Uterus (tissue), 2 donors: Measurements from ENCODE around the gene SLC51B.

ENCODE experiments used
- POLR2A ChIP-seq, 2 donors: fragments of 450-650 bp; IDR thresholded peaks; one replicate each; pipeline ENCODE4 v1.6.1; 2016; ENCODE audit warnings: antibody characterized with exemption in 2 of 2, mild to moderate bottlenecking in 1 of 2, moderate library complexity in 1 of 2
- TF ChIP-seq, protein P1 (sequence below), 4 experiments: fragments of 200-600 bp in 2 of 4; fragments of 450-650 bp in 2 of 4; sonication (generic) in 2 of 4; IDR thresholded peaks; one replicate each; pipeline ENCODE4 v1.5.1; 2016 to 2019; ENCODE audit warnings: antibody characterized with exemption in 4 of 4, mild to moderate bottlenecking in 2 of 4, moderate library complexity in 1 of 4

DNA sequence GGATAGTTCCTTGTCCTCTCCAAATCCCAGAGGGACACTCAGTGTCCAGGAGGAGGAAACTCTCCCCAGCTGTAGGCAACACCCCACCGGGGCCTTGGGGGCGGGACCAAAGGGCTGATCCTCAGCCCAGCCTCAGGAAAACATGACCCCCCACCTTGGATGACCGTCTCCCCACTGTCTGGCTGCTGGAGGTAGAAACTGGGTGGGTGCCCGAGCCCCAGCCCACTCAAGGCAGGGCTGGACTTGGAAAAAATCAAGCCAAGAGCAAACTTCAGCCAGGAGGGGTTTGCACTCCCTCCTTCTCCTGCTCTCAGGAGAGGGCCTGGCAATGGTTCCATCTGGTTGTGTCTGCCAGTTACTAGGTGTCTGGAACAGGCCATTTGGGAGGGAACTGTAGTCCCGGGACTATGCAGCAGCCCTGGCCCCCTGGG is 26.2 kb downstream of the SLC51B start:
- TF ChIP-seq POLR2A (IDR thresholded peaks at IDR 0.05), result no peak
- TF ChIP-seq, protein P1, sequence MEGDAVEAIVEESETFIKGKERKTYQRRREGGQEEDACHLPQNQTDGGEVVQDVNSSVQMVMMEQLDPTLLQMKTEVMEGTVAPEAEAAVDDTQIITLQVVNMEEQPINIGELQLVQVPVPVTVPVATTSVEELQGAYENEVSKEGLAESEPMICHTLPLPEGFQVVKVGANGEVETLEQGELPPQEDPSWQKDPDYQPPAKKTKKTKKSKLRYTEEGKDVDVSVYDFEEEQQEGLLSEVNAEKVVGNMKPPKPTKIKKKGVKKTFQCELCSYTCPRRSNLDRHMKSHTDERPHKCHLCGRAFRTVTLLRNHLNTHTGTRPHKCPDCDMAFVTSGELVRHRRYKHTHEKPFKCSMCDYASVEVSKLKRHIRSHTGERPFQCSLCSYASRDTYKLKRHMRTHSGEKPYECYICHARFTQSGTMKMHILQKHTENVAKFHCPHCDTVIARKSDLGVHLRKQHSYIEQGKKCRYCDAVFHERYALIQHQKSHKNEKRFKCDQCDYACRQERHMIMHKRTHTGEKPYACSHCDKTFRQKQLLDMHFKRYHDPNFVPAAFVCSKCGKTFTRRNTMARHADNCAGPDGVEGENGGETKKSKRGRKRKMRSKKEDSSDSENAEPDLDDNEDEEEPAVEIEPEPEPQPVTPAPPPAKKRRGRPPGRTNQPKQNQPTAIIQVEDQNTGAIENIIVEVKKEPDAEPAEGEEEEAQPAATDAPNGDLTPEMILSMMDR (IDR thresholded peaks at IDR 0.05), result no peak
